Ishikawa (cell line): ENCODE data around the gene SEC63.

Experiments used
- CEBPB ChIP-seq: IDR thresholded peaks from 2 replicates; pipeline ENCODE4 v1.6.1; 2012
- EGR1 ChIP-seq: IDR thresholded peaks from 2 replicates; pipeline ENCODE4 v1.6.1; 2012
- EP300 ChIP-seq: IDR thresholded peaks from 2 replicates; pipeline ENCODE4 v1.6.1; 2012; ENCODE audit warnings: borderline replicate concordance
- NFIC ChIP-seq: IDR thresholded peaks from 2 replicates; pipeline ENCODE4 v1.6.1; 2012
- RAD21 ChIP-seq: IDR thresholded peaks from 2 replicates; pipeline ENCODE4 v1.6.1; 2012; ENCODE audit warnings: low read depth
- TCF12 ChIP-seq: IDR thresholded peaks from 2 replicates; pipeline ENCODE4 v1.6.1; 2012; ENCODE audit warnings: low read depth
- YY1 ChIP-seq: IDR thresholded peaks from 2 replicates; pipeline ENCODE4 v1.6.1; 2012; ENCODE audit warnings: low read depth
- TF ChIP-seq, protein P1 (sequence below): IDR thresholded peaks from 2 replicates; pipeline ENCODE4 v1.6.1; 2012
- TF ChIP-seq, protein P2 (sequence below): IDR thresholded peaks from 2 replicates; pipeline ENCODE4 v1.6.1; 2012; ENCODE audit warnings: low read depth, mild to moderate bottlenecking

DNA sequence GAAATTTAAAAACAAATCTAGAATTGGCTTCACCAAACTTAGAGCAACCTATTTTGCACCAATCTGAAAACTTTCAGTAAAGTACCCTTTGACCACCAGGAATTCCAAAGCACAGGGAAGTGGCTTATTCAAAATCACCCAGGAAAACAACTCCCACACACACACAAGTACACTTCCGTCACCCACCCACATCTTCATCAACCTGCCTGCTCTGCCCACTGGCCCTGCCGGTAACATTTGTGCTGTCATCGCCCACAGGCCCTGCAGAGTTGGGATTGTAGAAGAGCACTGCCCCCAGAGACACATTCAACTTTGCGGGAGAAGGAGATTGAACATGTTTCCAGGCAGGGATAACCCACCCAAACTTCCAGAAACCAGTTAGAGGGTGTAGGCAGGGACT lies 114.6 kb downstream of the SEC63 start:
- TF ChIP-seq EP300 = no peak
- no peak for TF ChIP-seq TCF12
- TF ChIP-seq, protein P1, sequence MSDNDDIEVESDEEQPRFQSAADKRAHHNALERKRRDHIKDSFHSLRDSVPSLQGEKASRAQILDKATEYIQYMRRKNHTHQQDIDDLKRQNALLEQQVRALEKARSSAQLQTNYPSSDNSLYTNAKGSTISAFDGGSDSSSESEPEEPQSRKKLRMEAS = no peak
- no peak for TF ChIP-seq CEBPB
- TF ChIP-seq, protein P2, sequence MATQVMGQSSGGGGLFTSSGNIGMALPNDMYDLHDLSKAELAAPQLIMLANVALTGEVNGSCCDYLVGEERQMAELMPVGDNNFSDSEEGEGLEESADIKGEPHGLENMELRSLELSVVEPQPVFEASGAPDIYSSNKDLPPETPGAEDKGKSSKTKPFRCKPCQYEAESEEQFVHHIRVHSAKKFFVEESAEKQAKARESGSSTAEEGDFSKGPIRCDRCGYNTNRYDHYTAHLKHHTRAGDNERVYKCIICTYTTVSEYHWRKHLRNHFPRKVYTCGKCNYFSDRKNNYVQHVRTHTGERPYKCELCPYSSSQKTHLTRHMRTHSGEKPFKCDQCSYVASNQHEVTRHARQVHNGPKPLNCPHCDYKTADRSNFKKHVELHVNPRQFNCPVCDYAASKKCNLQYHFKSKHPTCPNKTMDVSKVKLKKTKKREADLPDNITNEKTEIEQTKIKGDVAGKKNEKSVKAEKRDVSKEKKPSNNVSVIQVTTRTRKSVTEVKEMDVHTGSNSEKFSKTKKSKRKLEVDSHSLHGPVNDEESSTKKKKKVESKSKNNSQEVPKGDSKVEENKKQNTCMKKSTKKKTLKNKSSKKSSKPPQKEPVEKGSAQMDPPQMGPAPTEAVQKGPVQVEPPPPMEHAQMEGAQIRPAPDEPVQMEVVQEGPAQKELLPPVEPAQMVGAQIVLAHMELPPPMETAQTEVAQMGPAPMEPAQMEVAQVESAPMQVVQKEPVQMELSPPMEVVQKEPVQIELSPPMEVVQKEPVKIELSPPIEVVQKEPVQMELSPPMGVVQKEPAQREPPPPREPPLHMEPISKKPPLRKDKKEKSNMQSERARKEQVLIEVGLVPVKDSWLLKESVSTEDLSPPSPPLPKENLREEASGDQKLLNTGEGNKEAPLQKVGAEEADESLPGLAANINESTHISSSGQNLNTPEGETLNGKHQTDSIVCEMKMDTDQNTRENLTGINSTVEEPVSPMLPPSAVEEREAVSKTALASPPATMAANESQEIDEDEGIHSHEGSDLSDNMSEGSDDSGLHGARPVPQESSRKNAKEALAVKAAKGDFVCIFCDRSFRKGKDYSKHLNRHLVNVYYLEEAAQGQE = no peak
- no peak for TF ChIP-seq EGR1
- TF ChIP-seq YY1 = no peak
- no peak for TF ChIP-seq RAD21
- TF ChIP-seq NFIC = no peak
